GM12878 (cell line): ENCODE data around the gene THOC1. TPM values are rescaled to one million over a fixed set of nuclear protein-coding genes. Genes with fewer than 3 reads are reported as not detected.

Experiments used
- ATAC-seq: fragments of 200-7000 bp; cut with Tn5 transposase; 3 replicates; pipeline ENCODE4 v1.9.1; 2020; ENCODE audit warnings: mild to moderate bottlenecking, moderate library complexity
- BruUV-seq: library from RNA; stranded (reverse); fragments of 400-500 nt; replicated peaks from 2 replicates; lab custom pipeline; 2021; lab: Mats Ljungman, UMichigan
- CTCF ChIA-PET: fragments of 300-600 bp; sonication (Branson Sonifier 250); formaldehyde crosslinking; extraction: SDS; loops from one replicate; lab custom pipeline; 2021; ENCODE audit warnings: inconsistent platforms; lab: Yijun Ruan, JAX
- POLR2A ChIA-PET: fragments of 350-600 bp; formaldehyde crosslinking; extraction: SDS; loops from one replicate; lab custom pipeline; 2021; ENCODE audit warnings: inconsistent platforms; lab: Charles Lee
- RAD21 ChIA-PET: fragments of 300-600 bp; sonication (Branson Sonifier 250); formaldehyde crosslinking; loops from one replicate; lab custom pipeline; 2023; ENCODE audit warnings: antibody characterized with exemption; ENCODE audit not compliant: unreplicated experiment; lab: Charles Lee
- SMC1A ChIA-PET: fragments of 300-600 bp; sonication (Branson Sonifier 250); formaldehyde crosslinking; loops from one replicate; lab custom pipeline; 2023; ENCODE audit not compliant: unreplicated experiment, uncharacterized antibody; lab: Charles Lee
- DNase-seq: peaks from one replicate; pipeline ENCODE4 v3.0.0-alpha.2; 2011; ENCODE audit warnings: low read depth, low spot score
- FAIRE-seq: peaks from 3 replicates; lab custom pipeline; 2011; peaks lifted over from hg19 to GRCh38; lab: Jason Lieb, UNC
- H2AFZ ChIP-seq: 2 replicates; pipeline ENCODE4 v1.6.0; 2011; ENCODE audit warnings: low read depth, low read length, control low read depth; ENCODE audit not compliant: control insufficient read depth
- H3K27ac ChIP-seq: 2 replicates; pipeline ENCODE4 v1.5.1; 2011; ENCODE audit warnings: control low read depth; ENCODE audit not compliant: control insufficient read depth, insufficient read depth
- H3K27me3 ChIP-seq, 2 experiments: replicated peaks in 1 of 2; 2 replicates each; pipeline versions ENCODE4 v1.6.0 to v1.6.1; 2011; ENCODE audit warnings: low read length in 1 of 2; ENCODE audit not compliant: control insufficient read depth in 2 of 2, insufficient read depth in 2 of 2
- H3K36me3 ChIP-seq, 2 experiments: 2 replicates each; pipeline ENCODE4 v1.5.1; 2011; ENCODE audit warnings: low read length in 1 of 2; ENCODE audit not compliant: control insufficient read depth in 2 of 2, insufficient read depth in 2 of 2
- H3K4me1 ChIP-seq: 2 replicates; pipeline ENCODE4 v1.6.1; 2011; ENCODE audit warnings: mild to moderate bottlenecking, low read length, moderate library complexity, mixed read lengths; ENCODE audit not compliant: control insufficient read depth, insufficient read depth
- H3K4me2 ChIP-seq: 2 replicates; pipeline ENCODE4 v1.6.0; 2011; ENCODE audit warnings: control low read depth; ENCODE audit not compliant: control insufficient read depth, insufficient read depth
- H3K4me3 ChIP-seq: fragments of 200-600 bp; sonication (generic); 2 replicates; pipeline ENCODE4 v1.5.1; 2016
- H3K79me2 ChIP-seq: 2 replicates; pipeline ENCODE4 v1.6.0; 2011; ENCODE audit warnings: low read length; ENCODE audit not compliant: control insufficient read depth, insufficient read depth
- H3K9ac ChIP-seq: 2 replicates; pipeline ENCODE4 v1.8.0; 2011; ENCODE audit warnings: low read length, control low read depth, mixed read lengths; ENCODE audit not compliant: control insufficient read depth, insufficient read depth
- H3K9me3 ChIP-seq: replicated peaks from 3 replicates; pipeline ENCODE4 v1.5.1; 2011; ENCODE audit warnings: mild to moderate bottlenecking, low read length; ENCODE audit not compliant: control insufficient read depth, insufficient read depth
- H4K20me1 ChIP-seq: 2 replicates; pipeline ENCODE4 v1.6.0; 2011; ENCODE audit not compliant: control insufficient read depth, insufficient read depth
- BRCA1 ChIP-seq: IDR thresholded peaks from 2 replicates; pipeline ENCODE4 v1.6.1; 2011; ENCODE audit warnings: low read depth, low read length, improper control_type of control experiment
- KAT2A ChIP-seq: conservative IDR thresholded peaks from 2 replicates; pipeline ENCODE4 v1.6.1; 2011; ENCODE audit warnings: low read depth, low read length; ENCODE audit not compliant: control insufficient read depth
- MEF2B ChIP-seq: fragments of 450-650 bp; IDR thresholded peaks from 2 replicates; pipeline ENCODE4 v1.6.1; 2018; ENCODE audit warnings: mild to moderate bottlenecking, moderate library complexity; ENCODE audit not compliant: partially characterized antibody, poor library complexity, severe bottlenecking
- MYC ChIP-seq: IDR thresholded peaks from 2 replicates; pipeline ENCODE4 v1.6.1; 2011; ENCODE audit warnings: mild to moderate bottlenecking, low read length, moderate library complexity, inconsistent platforms; ENCODE audit not compliant: insufficient read depth, insufficient replicate concordance, insufficient read length, severe bottlenecking
- POLR2AphosphoS2 ChIP-seq: IDR thresholded peaks from 2 replicates; pipeline ENCODE4 v1.6.1; 2011; ENCODE audit warnings: low read depth, mild to moderate bottlenecking, low read length, improper control_type of control experiment, moderate library complexity
- SMAD1 ChIP-seq: fragments of 450-650 bp; IDR thresholded peaks from 2 replicates; pipeline ENCODE4 v1.6.1; 2018; ENCODE audit warnings: mild to moderate bottlenecking, low read depth; ENCODE audit not compliant: partially characterized antibody
- ZBED1 ChIP-seq: IDR thresholded peaks from 2 replicates; pipeline ENCODE4 v1.6.1; 2016; ENCODE audit warnings: borderline replicate concordance
- in situ Hi-C: fragments of 300-500 bp; cut with MboI; formaldehyde crosslinking; loops from 9 replicates; pipeline ENCODE4 v1.14.3; 2018; ENCODE audit warnings: mixed read lengths
- intact Hi-C: fragments of 100-400 bp; cut with micrococcal nuclease; formaldehyde crosslinking; loops from one replicate; pipeline ENCODE4 v1.14.2; 2022; ENCODE audit not compliant: unreplicated experiment
- polyA plus RNA-seq, 11 experiments: library from polyadenylated mRNA; depleted of rRNA in 4 of 11; unstranded in 6 of 11; stranded (reverse) in 5 of 11; fragments of >200 nt; fragmentation: Nextera tagmentation in 4 of 11; fragmentation: Illumina TruSeq in 1 of 11; extraction: Ambion mirVana in 4 of 11; extraction: Trizol in 1 of 11; gene quantifications; 1 replicate in 1 of 11; 2 replicates in 10 of 11; pipeline versions ENCODE4 v1.2.1 to v1.2.3, GENCODE V29; 2011 to 2016; ENCODE audit warnings: inconsistent platforms in 2 of 11, missing spikeins in 2 of 11, low read depth in 1 of 11
- total RNA-seq, 4 experiments: library from RNA; depleted of rRNA in 3 of 4; stranded (reverse); fragments of >200 nt in 3 of 4; fragmentation: Illumina TruSeq in 1 of 4; extraction: Trizol in 1 of 4; gene quantifications; 2 replicates each; pipeline versions ENCODE4 v1.2.1 to v1.2.3, GENCODE V29; 2013 to 2021
- TF ChIP-seq, protein P1 (sequence below): IDR thresholded peaks from 2 replicates; pipeline ENCODE4 v1.6.1; 2012; ENCODE audit warnings: low read depth, low read length, improper control_type of control experiment

Gene THOC1
- total and polyA plus RNA-seq, 10 of the 15 experiments (the other 5 are each of a cell fraction or from before 2014, with no cell fraction given), result 32.8 to 99.8 (median 49.0) TPM

DNA sequence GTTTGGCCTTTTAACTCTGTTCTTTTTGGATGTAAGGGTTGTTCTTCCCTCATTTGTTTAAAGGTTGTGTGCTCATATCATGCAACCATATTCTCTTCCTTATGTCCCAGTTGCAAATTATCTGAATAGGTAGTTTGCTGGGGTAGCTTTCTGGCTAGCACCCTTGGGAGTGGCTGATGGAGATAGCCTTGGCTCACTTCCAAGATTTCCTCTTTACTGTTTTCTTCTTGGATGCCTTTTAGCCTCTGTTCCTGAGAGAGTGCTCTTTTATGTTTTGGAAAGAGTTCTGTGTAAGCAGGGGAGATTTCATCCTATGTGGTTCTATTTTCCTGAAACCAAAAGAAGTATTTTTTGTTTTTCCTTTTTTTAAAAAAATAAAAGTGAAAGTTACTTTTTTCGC lies 84.1 kb downstream of the THOC1 start (continued):
- TF ChIP-seq POLR2AphosphoS2 (no peak), KAT2A (no peak), BRCA1 (no peak)
- TF ChIP-seq, protein P1, sequence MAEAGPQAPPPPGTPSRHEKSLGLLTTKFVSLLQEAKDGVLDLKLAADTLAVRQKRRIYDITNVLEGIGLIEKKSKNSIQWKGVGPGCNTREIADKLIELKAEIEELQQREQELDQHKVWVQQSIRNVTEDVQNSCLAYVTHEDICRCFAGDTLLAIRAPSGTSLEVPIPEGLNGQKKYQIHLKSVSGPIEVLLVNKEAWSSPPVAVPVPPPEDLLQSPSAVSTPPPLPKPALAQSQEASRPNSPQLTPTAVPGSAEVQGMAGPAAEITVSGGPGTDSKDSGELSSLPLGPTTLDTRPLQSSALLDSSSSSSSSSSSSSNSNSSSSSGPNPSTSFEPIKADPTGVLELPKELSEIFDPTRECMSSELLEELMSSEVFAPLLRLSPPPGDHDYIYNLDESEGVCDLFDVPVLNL, result no peak
- TF ChIP-seq, all 136 proteins: peak for 0

DNA sequence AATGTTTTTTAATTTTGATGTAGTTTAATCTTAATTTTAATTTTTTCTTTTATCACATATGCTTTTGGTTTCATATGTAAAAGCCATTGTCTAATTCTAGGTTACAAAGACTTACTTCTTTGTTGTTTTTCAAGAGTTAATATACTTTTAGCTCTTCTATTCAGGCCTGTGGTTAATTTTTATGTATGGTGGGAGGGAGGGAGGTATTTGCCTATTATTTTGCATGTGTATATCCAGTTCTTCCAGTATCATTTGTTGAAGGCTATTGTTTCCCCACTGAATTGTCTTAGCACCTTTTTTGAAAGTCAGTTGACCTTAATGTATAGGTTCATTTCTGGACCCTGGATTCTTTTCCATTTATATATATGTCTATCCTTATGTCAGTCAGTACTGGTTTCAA lies 86.1 kb downstream of the THOC1 start:
- Histone ChIP-seq H3K79me2 (no peaks in the 10 kb centered on the region; the same call in 1 of the 2 replicates), H3K9me3 (no peaks in the 10 kb centered on the region), H3K27ac (no peak overlapping the region), H3K36me3 (peaks cover 5 to 10% of the 10 kb centered on the region in 2 experiments; a peak in 3 of 4 replicates), H3K4me3 (no peak overlapping the region)
- no TSS peak for BruUV-seq
- in situ Hi-C loops (no loop called here), intact Hi-C loops (no loop called here)
- TF ChIP-seq MYC, result no peak
- TF ChIP-seq KAT2A, result no peak
- TF ChIP-seq MEF2B, result no peak
- TF ChIP-seq SMAD1, result no peak
- TF ChIP-seq ZBED1, result no peak
- TF ChIP-seq, all 136 proteins: peak for 0
- Histone ChIP-seq H3K9ac (no peak overlapping the region), H3K4me1 (no peaks in the 10 kb centered on the region), H3K27me3 (no peaks in the 10 kb centered on the region), H3K4me2 (no peak overlapping the region), H2AFZ (no peak overlapping the region), H4K20me1 (no peaks in the 10 kb centered on the region)
- ChIA-PET POLR2A (no interaction called here), CTCF (no interaction called here), RAD21 (no interaction called here), SMC1A (no interaction called here)
- no peak for DNase-seq
- no peak for ATAC-seq
- no peak for FAIRE-seq
